Ishikawa (cell line): ENCODE results near the gene KIF5C.

Experiments
- EGR1 ChIP-seq: IDR thresholded peaks from 2 replicates; pipeline ENCODE4 v1.6.1; 2012
- EP300 ChIP-seq: IDR thresholded peaks from 2 replicates; pipeline ENCODE4 v1.6.1; 2012; ENCODE audit warnings: borderline replicate concordance
- FOXM1 ChIP-seq: IDR thresholded peaks from 2 replicates; pipeline ENCODE4 v1.6.1; 2012; ENCODE audit warnings: low read depth, borderline replicate concordance
- NFIC ChIP-seq: IDR thresholded peaks from 2 replicates; pipeline ENCODE4 v1.6.1; 2012
- TAF1 ChIP-seq: IDR thresholded peaks from 2 replicates; pipeline ENCODE4 v1.6.1; 2012; ENCODE audit warnings: low read depth, mild to moderate bottlenecking
- USF1 ChIP-seq: IDR thresholded peaks from 2 replicates; pipeline ENCODE4 v1.6.1; 2012
- YY1 ChIP-seq: IDR thresholded peaks from 2 replicates; pipeline ENCODE4 v1.6.1; 2012; ENCODE audit warnings: low read depth

GRCh38 chr2:148913061-148913460, 38.0 kb downstream of the KIF5C start:
- TF ChIP-seq USF1: no peak
- no peak for TF ChIP-seq NFIC
- no peak for TF ChIP-seq EP300
- TF ChIP-seq EGR1: no peak
- no peak for TF ChIP-seq TAF1
- no peak for TF ChIP-seq FOXM1
- TF ChIP-seq YY1: no peak
